GM12878 (cell line): ENCODE results near the gene STIL.

ENCODE experiments used
- BRCA1 ChIP-seq: IDR thresholded peaks from 2 replicates; pipeline ENCODE4 v1.6.1; 2011; ENCODE audit warnings: low read depth, low read length, improper control_type of control experiment
- EP300 ChIP-seq, 2 experiments: fragments of 150-350 bp in 1 of 2; IDR thresholded peaks; 2 replicates each; pipeline ENCODE4 v1.6.1; 2011 to 2012; ENCODE audit warnings: low read depth in 2 of 2, low read length in 2 of 2, borderline replicate concordance in 1 of 2, improper control_type of control experiment in 1 of 2, inconsistent platforms in 1 of 2; ENCODE audit not compliant: control insufficient read depth in 1 of 2
- ESRRA ChIP-seq: IDR thresholded peaks from 2 replicates; pipeline ENCODE4 v1.6.1; 2012; ENCODE audit warnings: mild to moderate bottlenecking, low read length, improper control_type of control experiment
- IKZF1 ChIP-seq: fragments of 450-650 bp; conservative IDR thresholded peaks from 2 replicates; pipeline ENCODE4 v1.6.1; 2017; ENCODE audit warnings: antibody characterized with exemption, mild to moderate bottlenecking
- JUNB ChIP-seq: IDR thresholded peaks from 2 replicates; pipeline ENCODE4 v1.6.1; 2016; ENCODE audit warnings: antibody characterized with exemption, mild to moderate bottlenecking
- JUND ChIP-seq: IDR thresholded peaks from 2 replicates; pipeline ENCODE4 v1.6.1; 2012; ENCODE audit warnings: low read depth, mild to moderate bottlenecking, low read length, improper control_type of control experiment, moderate library complexity
- POLR2A ChIP-seq: IDR thresholded peaks from 2 replicates; pipeline ENCODE4 v1.6.1; 2011; ENCODE audit warnings: low read depth, mild to moderate bottlenecking, low read length
- POLR2AphosphoS5 ChIP-seq: IDR thresholded peaks from 2 replicates; pipeline ENCODE4 v1.6.1; 2011; ENCODE audit warnings: mild to moderate bottlenecking, low read length, inconsistent platforms
- ZNF384 ChIP-seq: IDR thresholded peaks from 2 replicates; pipeline ENCODE4 v1.6.1; 2012; ENCODE audit warnings: low read depth, mild to moderate bottlenecking, low read length, improper control_type of control experiment, borderline replicate concordance
- TF ChIP-seq, protein P1 (sequence below): fragments of 450-650 bp; formaldehyde crosslinking; IDR thresholded peaks from 2 replicates; pipeline ENCODE4 v1.4.0; 2020; ENCODE audit warnings: mild to moderate bottlenecking, moderate library complexity
- TF ChIP-seq, protein P2 (sequence below): IDR thresholded peaks from 2 replicates; pipeline ENCODE4 v1.6.1; 2012; ENCODE audit warnings: mild to moderate bottlenecking, low read depth, low read length

DNA sequence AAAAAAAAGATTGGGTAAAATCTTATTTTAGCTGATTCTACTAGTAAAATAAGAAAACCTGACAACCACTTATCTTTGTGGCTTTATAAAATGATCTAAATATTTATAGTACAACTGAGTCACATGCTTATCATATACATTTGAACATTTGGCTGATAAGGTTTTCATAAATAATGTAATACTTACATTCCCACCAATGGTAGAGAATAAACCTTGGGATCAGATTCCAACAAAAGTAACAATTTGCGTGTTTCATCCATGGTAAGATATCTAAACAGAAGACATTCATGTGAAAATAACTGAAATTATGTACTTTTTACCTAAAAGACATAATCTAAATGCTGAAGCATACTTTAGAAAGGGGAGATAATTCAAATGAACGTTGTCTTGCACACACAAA lies 18.4 kb downstream of the STIL start:
- TF ChIP-seq ESRRA (no peak), IKZF1 (no peak), POLR2A (no peak), ZNF384 (no peak), BRCA1 (no peak), JUNB (no peak), POLR2AphosphoS5 (no peak), JUND (no peak), EP300 (IDR thresholded peaks at IDR 0.05; ENCODE audit: borderline replicate concordance in 1 of 2, control insufficient read depth in 1 of 2, low read depth in 2 of 2, low read length in 2 of 2) (no peak)
- TF ChIP-seq, protein P1, sequence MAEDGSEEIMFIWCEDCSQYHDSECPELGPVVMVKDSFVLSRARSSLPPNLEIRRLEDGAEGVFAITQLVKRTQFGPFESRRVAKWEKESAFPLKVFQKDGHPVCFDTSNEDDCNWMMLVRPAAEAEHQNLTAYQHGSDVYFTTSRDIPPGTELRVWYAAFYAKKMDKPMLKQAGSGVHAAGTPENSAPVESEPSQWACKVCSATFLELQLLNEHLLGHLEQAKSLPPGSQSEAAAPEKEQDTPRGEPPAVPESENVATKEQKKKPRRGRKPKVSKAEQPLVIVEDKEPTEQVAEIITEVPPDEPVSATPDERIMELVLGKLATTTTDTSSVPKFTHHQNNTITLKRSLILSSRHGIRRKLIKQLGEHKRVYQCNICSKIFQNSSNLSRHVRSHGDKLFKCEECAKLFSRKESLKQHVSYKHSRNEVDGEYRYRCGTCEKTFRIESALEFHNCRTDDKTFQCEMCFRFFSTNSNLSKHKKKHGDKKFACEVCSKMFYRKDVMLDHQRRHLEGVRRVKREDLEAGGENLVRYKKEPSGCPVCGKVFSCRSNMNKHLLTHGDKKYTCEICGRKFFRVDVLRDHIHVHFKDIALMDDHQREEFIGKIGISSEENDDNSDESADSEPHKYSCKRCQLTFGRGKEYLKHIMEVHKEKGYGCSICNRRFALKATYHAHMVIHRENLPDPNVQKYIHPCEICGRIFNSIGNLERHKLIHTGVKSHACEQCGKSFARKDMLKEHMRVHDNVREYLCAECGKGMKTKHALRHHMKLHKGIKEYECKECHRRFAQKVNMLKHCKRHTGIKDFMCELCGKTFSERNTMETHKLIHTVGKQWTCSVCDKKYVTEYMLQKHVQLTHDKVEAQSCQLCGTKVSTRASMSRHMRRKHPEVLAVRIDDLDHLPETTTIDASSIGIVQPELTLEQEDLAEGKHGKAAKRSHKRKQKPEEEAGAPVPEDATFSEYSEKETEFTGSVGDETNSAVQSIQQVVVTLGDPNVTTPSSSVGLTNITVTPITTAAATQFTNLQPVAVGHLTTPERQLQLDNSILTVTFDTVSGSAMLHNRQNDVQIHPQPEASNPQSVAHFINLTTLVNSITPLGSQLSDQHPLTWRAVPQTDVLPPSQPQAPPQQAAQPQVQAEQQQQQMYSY (CRISPR knock-in tag) = no peak
- TF ChIP-seq, protein P2, sequence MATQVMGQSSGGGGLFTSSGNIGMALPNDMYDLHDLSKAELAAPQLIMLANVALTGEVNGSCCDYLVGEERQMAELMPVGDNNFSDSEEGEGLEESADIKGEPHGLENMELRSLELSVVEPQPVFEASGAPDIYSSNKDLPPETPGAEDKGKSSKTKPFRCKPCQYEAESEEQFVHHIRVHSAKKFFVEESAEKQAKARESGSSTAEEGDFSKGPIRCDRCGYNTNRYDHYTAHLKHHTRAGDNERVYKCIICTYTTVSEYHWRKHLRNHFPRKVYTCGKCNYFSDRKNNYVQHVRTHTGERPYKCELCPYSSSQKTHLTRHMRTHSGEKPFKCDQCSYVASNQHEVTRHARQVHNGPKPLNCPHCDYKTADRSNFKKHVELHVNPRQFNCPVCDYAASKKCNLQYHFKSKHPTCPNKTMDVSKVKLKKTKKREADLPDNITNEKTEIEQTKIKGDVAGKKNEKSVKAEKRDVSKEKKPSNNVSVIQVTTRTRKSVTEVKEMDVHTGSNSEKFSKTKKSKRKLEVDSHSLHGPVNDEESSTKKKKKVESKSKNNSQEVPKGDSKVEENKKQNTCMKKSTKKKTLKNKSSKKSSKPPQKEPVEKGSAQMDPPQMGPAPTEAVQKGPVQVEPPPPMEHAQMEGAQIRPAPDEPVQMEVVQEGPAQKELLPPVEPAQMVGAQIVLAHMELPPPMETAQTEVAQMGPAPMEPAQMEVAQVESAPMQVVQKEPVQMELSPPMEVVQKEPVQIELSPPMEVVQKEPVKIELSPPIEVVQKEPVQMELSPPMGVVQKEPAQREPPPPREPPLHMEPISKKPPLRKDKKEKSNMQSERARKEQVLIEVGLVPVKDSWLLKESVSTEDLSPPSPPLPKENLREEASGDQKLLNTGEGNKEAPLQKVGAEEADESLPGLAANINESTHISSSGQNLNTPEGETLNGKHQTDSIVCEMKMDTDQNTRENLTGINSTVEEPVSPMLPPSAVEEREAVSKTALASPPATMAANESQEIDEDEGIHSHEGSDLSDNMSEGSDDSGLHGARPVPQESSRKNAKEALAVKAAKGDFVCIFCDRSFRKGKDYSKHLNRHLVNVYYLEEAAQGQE = no peak
